Trophoblast cell (in vitro differentiated cells and primary cell): Measurements from ENCODE around the gene FBXO33.
A peak's percentile ranks its signal among the peaks of the same experiment; 100 is the strongest.

ENCODE experiments used
- DNase-seq, 2 donors: peaks; one replicate each; pipeline ENCODE4 v3.0.0-alpha.2; 2016
- H2AFZ ChIP-seq: 2 replicates; pipeline ENCODE4 v1.6.1; 2013; ENCODE audit warnings: low read length, moderate library complexity, mild to moderate bottlenecking; ENCODE audit not compliant: insufficient read depth, poor library complexity
- H2AK5ac ChIP-seq: 2 replicates; pipeline ENCODE4 v1.6.1; 2013; ENCODE audit warnings: mild to moderate bottlenecking, low read length
- H2BK120ac ChIP-seq: 2 replicates; pipeline ENCODE4 v1.6.1; 2013; ENCODE audit warnings: low read length, mild to moderate bottlenecking, moderate library complexity; ENCODE audit not compliant: insufficient read depth, poor library complexity
- H2BK12ac ChIP-seq: 2 replicates; pipeline ENCODE4 v1.6.1; 2013; ENCODE audit warnings: mild to moderate bottlenecking, low read length, moderate library complexity
- H2BK5ac ChIP-seq: 2 replicates; pipeline ENCODE4 v1.6.1; 2013; ENCODE audit warnings: low read length, low read depth, moderate library complexity, mild to moderate bottlenecking; ENCODE audit not compliant: poor library complexity
- H3K14ac ChIP-seq: 2 replicates; pipeline ENCODE4 v1.6.1; 2013; ENCODE audit warnings: mild to moderate bottlenecking, low read length
- H3K18ac ChIP-seq: 2 replicates; pipeline ENCODE4 v1.6.1; 2013; ENCODE audit warnings: mild to moderate bottlenecking, low read length
- H3K23ac ChIP-seq: 2 replicates; pipeline ENCODE4 v1.6.1; 2013; ENCODE audit warnings: low read length
- H3K27ac ChIP-seq: 2 replicates; pipeline ENCODE4 v1.5.1; 2013; ENCODE audit warnings: low read depth, mild to moderate bottlenecking, inconsistent platforms, low read length, moderate library complexity
- H3K27me3 ChIP-seq: 2 replicates; pipeline ENCODE4 v1.6.1; 2013; ENCODE audit warnings: inconsistent platforms, mild to moderate bottlenecking, low read length, moderate library complexity; ENCODE audit not compliant: insufficient read depth
- H3K36me3 ChIP-seq, 2 experiments: 1 replicate in 1 of 2; 2 replicates in 1 of 2; pipeline ENCODE4 v1.6.1; 2013; ENCODE audit warnings: low read length in 2 of 2, mild to moderate bottlenecking in 2 of 2, moderate library complexity in 1 of 2; ENCODE audit not compliant: insufficient read depth in 2 of 2, control insufficient read depth in 1 of 2
- H3K4ac ChIP-seq: 2 replicates; pipeline ENCODE4 v1.6.1; 2013; ENCODE audit warnings: low read depth, mild to moderate bottlenecking, low read length, moderate library complexity
- H3K4me1 ChIP-seq, 2 experiments: 1 replicate in 1 of 2; 2 replicates in 1 of 2; pipeline ENCODE4 v1.6.1; 2013; ENCODE audit warnings: low read length in 2 of 2, mild to moderate bottlenecking in 2 of 2, moderate library complexity in 1 of 2; ENCODE audit not compliant: insufficient read depth in 2 of 2, control insufficient read depth in 1 of 2
- H3K4me2 ChIP-seq: 2 replicates; pipeline ENCODE4 v1.6.1; 2013; ENCODE audit warnings: inconsistent platforms, mild to moderate bottlenecking, low read length, moderate library complexity
- H3K4me3 ChIP-seq: 2 replicates; pipeline ENCODE4 v1.5.1; 2013; ENCODE audit warnings: mild to moderate bottlenecking, low read depth, low read length, inconsistent platforms
- H3K79me1 ChIP-seq: one replicate; pipeline ENCODE4 v1.6.1; 2013; ENCODE audit warnings: low read length
- H3K79me2 ChIP-seq: 2 replicates; pipeline ENCODE4 v1.6.1; 2013; ENCODE audit warnings: low read length, mild to moderate bottlenecking; ENCODE audit not compliant: control insufficient read depth, insufficient read depth, poor library complexity
- H3K9ac ChIP-seq: 2 replicates; pipeline ENCODE4 v1.6.1; 2013; ENCODE audit warnings: mild to moderate bottlenecking, low read length
- H3K9me3 ChIP-seq: 2 replicates; pipeline ENCODE4 v1.6.1; 2013; ENCODE audit warnings: low read depth, mild to moderate bottlenecking, control low read depth, inconsistent platforms, low read length; ENCODE audit not compliant: insufficient read depth
- H4K12ac ChIP-seq: 2 replicates; pipeline ENCODE4 v1.6.1; 2013; ENCODE audit warnings: low read depth, mild to moderate bottlenecking, low read length, moderate library complexity
- H4K8ac ChIP-seq: 2 replicates; pipeline ENCODE4 v1.6.1; 2013; ENCODE audit warnings: low read depth, mild to moderate bottlenecking, low read length, moderate library complexity
- H4K91ac ChIP-seq: one replicate; pipeline ENCODE4 v1.6.1; 2013; ENCODE audit warnings: low read depth, mild to moderate bottlenecking, low read length, moderate library complexity
- WGBS: extraction: QIAGEN DNeasy Blood & Tissue Kit; methylation state at CpG from one replicate; pipeline ENCODE4 v1.1.7; 2013; ENCODE audit warnings: missing lambda C conversion rate; ENCODE audit not compliant: insufficient read length, insufficient coverage; ENCODE audit errors: extremely low coverage; 5-methylcytosine and 5-hydroxymethylcytosine counted together

FBXO33 gene

GRCh38 chr14:39383026-39383660, 49.1 kb downstream of the FBXO33 start:
- H4K8ac ChIP-seq: no peak overlapping the region

DNA sequence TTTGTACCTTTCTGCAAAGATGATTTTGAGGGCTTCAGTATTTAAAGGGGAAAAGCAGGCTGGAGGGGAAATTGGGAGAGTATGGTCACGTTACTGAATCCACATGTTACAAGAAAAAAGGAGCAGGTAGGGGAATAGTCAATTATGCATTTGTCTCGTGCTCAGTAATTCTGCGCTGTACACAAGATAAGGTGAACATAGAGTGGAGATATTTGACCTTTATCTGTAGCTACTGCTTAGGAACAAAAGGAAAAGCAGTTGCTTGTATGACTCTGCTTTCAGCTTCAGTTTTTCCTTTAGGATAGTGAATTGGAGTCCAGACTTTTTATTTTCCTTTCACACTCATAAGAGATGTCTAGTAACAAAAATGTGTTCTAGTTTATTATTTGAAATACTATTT, 49.8 kb downstream of the FBXO33 start:
- Histone ChIP-seq H4K91ac (no peak overlapping the region), H2AFZ (no peak overlapping the region), H2BK5ac (no peak overlapping the region), H2BK120ac (no peak overlapping the region), H3K4me2 (no peak overlapping the region), H3K23ac (no peak overlapping the region), H3K27ac (no peak overlapping the region), H3K36me3 (no peaks in the 10 kb centered on the region), H3K4me3 (no peak overlapping the region), H2BK12ac (no peak overlapping the region), H3K4me1 (no peaks in the 10 kb centered on the region), H4K8ac (no peak overlapping the region), H3K14ac (no peak overlapping the region), H3K9me3 (no peaks in the 10 kb centered on the region), H2AK5ac (no peak overlapping the region), H3K27me3 (no peaks in the 10 kb centered on the region), H3K4ac (no peak overlapping the region), H3K79me2 (no peaks in the 10 kb centered on the region), H4K12ac (no peak overlapping the region), H3K18ac (no peak overlapping the region), H3K9ac (no peak overlapping the region), H3K79me1 (no peaks in the 10 kb centered on the region)
- WGBS: no CpG with 5 or more reads among the region's 3 CpGs
- no peak for DNase-seq

More at GRCh38 chr14:39383026-39383660, 49.1 kb downstream of the FBXO33 start:
- H3K18ac ChIP-seq: no peak overlapping the region
- no CpG with 5 or more reads among the region's 1 CpG for WGBS
- no peak overlapping the region for H3K4me3 ChIP-seq
- H4K91ac ChIP-seq: no peak overlapping the region
- H2BK120ac ChIP-seq: no peak overlapping the region
- no peaks in the 10 kb centered on the region for H3K27me3 ChIP-seq
- DNase-seq: no peak
- H4K12ac ChIP-seq: no peak overlapping the region
- H3K4ac ChIP-seq: no peak overlapping the region
- no peak overlapping the region for H2BK5ac ChIP-seq
- H3K4me1 ChIP-seq: no peaks in the 10 kb centered on the region
- H3K4me2 ChIP-seq: no peak overlapping the region
- no peak overlapping the region for H2BK12ac ChIP-seq
- H2AFZ ChIP-seq: no peak overlapping the region
- no peak overlapping the region for H3K14ac ChIP-seq
- no peaks in the 10 kb centered on the region for H3K9me3 ChIP-seq
- H3K9ac ChIP-seq: no peak overlapping the region
- H3K79me2 ChIP-seq: no peaks in the 10 kb centered on the region
- H3K36me3 ChIP-seq: no peaks in the 10 kb centered on the region
- H3K23ac ChIP-seq: no peak overlapping the region
- no peak overlapping the region for H2AK5ac ChIP-seq
- no peak overlapping the region for H3K27ac ChIP-seq
- no peaks in the 10 kb centered on the region for H3K79me1 ChIP-seq

GRCh38 chr14:39381366-39381765, 50.9 kb downstream of the FBXO33 start:
- peaks cover 0 to 1% of the 10 kb centered on the region in 2 experiments for H3K4me1 ChIP-seq
- H2AK5ac ChIP-seq: no peak overlapping the region
- no CpG with 5 or more reads among the region's 4 CpGs for WGBS
- no peak overlapping the region for H4K91ac ChIP-seq
- no peak overlapping the region for H3K9ac ChIP-seq
- no peaks in the 10 kb centered on the region for H3K27me3 ChIP-seq
- no peak overlapping the region for H2BK5ac ChIP-seq
- no peak overlapping the region for H3K4me2 ChIP-seq
- no peak overlapping the region for H3K18ac ChIP-seq
- no peaks in the 10 kb centered on the region for H3K36me3 ChIP-seq
- H3K23ac ChIP-seq: no peak overlapping the region
- H2BK120ac ChIP-seq: no peak overlapping the region
- H3K4ac ChIP-seq: no peak overlapping the region
- H3K27ac ChIP-seq: no peak overlapping the region
- no peak overlapping the region for H2BK12ac ChIP-seq
- DNase-seq: no peak
- H4K12ac ChIP-seq: no peak overlapping the region
- H4K8ac ChIP-seq: no peak overlapping the region
- no peaks in the 10 kb centered on the region for H3K9me3 ChIP-seq
- no peaks in the 10 kb centered on the region for H3K79me2 ChIP-seq
- H3K79me1 ChIP-seq: no peaks in the 10 kb centered on the region
- no peak overlapping the region for H3K4me3 ChIP-seq
- no peak overlapping the region for H2AFZ ChIP-seq
- H3K14ac ChIP-seq: no peak overlapping the region

DNA sequence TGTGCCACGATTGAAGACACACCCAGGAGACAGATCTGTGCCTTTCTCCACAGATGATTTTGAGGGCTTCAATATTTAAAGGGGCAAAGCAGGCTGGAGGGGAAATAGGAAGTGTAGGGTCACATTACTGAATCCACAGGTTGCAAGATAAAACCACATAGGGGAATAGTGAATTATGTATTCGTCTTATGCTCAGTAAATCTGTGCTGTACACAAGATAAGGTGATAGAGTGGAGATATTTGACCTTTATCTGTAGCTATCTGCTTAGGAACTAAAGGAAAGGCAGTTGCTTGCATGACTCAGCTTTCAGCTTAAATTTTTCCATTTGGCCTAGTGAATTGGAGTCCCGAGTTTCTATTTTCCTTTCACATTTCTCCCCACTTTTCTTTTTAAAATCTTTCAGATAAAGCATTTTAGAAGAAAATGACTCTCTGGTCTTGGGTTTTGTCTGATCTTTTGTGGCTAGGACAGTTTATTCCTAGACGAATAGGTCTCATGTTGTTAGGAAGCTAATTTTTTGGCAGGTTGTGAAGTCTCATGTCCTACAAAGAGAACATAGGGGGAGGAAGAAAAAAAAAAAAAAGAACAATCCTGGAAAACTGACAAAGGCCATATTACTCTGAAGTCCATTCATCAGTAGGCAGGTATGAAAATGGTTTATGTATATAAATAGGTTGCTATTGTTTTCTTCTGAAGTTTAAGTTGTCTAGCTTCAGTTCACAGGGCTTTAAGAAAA, 55.4 kb downstream of the FBXO33 start:
- Histone ChIP-seq H4K8ac (no peak overlapping the region), H3K14ac (no peak overlapping the region), H3K79me1 (no peaks in the 10 kb centered on the region), H3K9ac (no peak overlapping the region), H2BK12ac (no peak overlapping the region), H3K27ac (peak overlapping the region; percentile 41), H4K12ac (no peak overlapping the region), H2AK5ac (no peak overlapping the region), H3K23ac (no peak overlapping the region), H3K9me3 (no peaks in the 10 kb centered on the region), H4K91ac (no peak overlapping the region), H3K4me1 (peaks cover 0 to 1% of the 10 kb centered on the region in 2 experiments), H3K36me3 (no peaks in the 10 kb centered on the region), H2AFZ (no peak overlapping the region), H3K27me3 (no peaks in the 10 kb centered on the region), H2BK120ac (no peak overlapping the region), H3K4me3 (no peak overlapping the region), H3K4me2 (no peak overlapping the region), H3K18ac (no peak overlapping the region), H2BK5ac (no peak overlapping the region), H3K79me2 (no peaks in the 10 kb centered on the region), H3K4ac (no peak overlapping the region)
- DNase-seq: peak; percentile 4 to 66
- no CpG with 5 or more reads among the region's 4 CpGs for WGBS
